HepG2 (cell line): ENCODE measurements around the gene AZI2. TPM values are rescaled to one million over a fixed set of nuclear protein-coding genes. Genes with fewer than 3 reads are reported as not detected.

Experiments
- ATAC-seq: fragments of 200-7000 bp; cut with Tn5 transposase; 3 replicates; pipeline ENCODE4 v1.9.1; 2020; ENCODE audit warnings: mild to moderate bottlenecking, moderate library complexity
- Bru-seq: library from RNA; stranded (reverse); fragments of 400-500 nt; gene quantifications from one replicate; lab custom pipeline; 2021; lab: Mats Ljungman, UMichigan
- BruChase-seq, 2 experiments: library from RNA; stranded (reverse); fragments of 400-500 nt; gene quantifications; one replicate each; lab custom pipeline; 2021; lab: Mats Ljungman, UMichigan
- BruUV-seq: library from RNA; stranded (reverse); fragments of 400-500 nt; replicated peaks from 2 replicates; lab custom pipeline; 2021; lab: Mats Ljungman, UMichigan
- CTCF ChIA-PET: fragments of 300-600 bp; formaldehyde crosslinking; extraction: SDS; loops from one replicate; lab custom pipeline; 2021; ENCODE audit warnings: low total read pairs, inconsistent platforms, low intra/inter-chr PET ratio; lab: Yijun Ruan, JAX
- POLR2A ChIA-PET: fragments of 350-600 bp; sonication (Branson Sonifier 250); formaldehyde crosslinking; loops from one replicate; lab custom pipeline; 2020; ENCODE audit warnings: antibody characterized with exemption, inconsistent platforms; lab: Yijun Ruan, JAX
- DNase-seq: peaks from one replicate; pipeline ENCODE4 v3.0.0-alpha.2; 2015; ENCODE audit warnings: low spot score
- FAIRE-seq: peaks from 3 replicates; lab custom pipeline; 2011; peaks lifted over from hg19 to GRCh38; lab: Jason Lieb, UNC
- H2AFZ ChIP-seq: one replicate; pipeline ENCODE4 v1.6.1; 2011; ENCODE audit warnings: low read length, inconsistent platforms
- H3K27ac ChIP-seq: fragments of 300-600 bp; 3 replicates; pipeline ENCODE4 v1.8.0; 2011; ENCODE audit warnings: mixed run types, mild to moderate bottlenecking, mixed read lengths, low read length, inconsistent platforms; ENCODE audit not compliant: insufficient read depth; ENCODE audit errors: extremely low read length
- H3K27me3 ChIP-seq, 2 experiments: fragments of 200-600 bp in 1 of 2; 2 replicates in 1 of 2; 3 replicates in 1 of 2; pipeline versions ENCODE4 v1.6.0 to v1.8.0; 2011; ENCODE audit warnings: low read length in 2 of 2, mild to moderate bottlenecking in 2 of 2, moderate library complexity in 2 of 2, inconsistent platforms in 1 of 2; ENCODE audit not compliant: insufficient read depth in 2 of 2, control insufficient read depth in 1 of 2
- H3K36me3 ChIP-seq, 2 experiments: fragments of 200-600 bp in 1 of 2; replicated peaks in 1 of 2; 2 replicates in 1 of 2; 3 replicates in 1 of 2; pipeline versions ENCODE4 v1.5.1 to v1.8.0; 2011; ENCODE audit warnings: low read length in 2 of 2, inconsistent platforms in 1 of 2; ENCODE audit not compliant: insufficient read depth in 2 of 2, control insufficient read depth in 1 of 2
- H3K4me1 ChIP-seq: 2 replicates; pipeline ENCODE4 v1.5.1; 2012; ENCODE audit warnings: low read length, inconsistent platforms; ENCODE audit not compliant: insufficient read depth
- H3K4me2 ChIP-seq: 2 replicates; pipeline ENCODE4 v1.6.0; 2011; ENCODE audit warnings: low read depth, low read length, inconsistent platforms
- H3K4me3 ChIP-seq, 3 experiments: fragments of 200-600 bp in 1 of 3; sonication (generic), shearing (Covaris generic) in 1 of 3; replicated peaks in 1 of 3; 2 replicates each; pipeline ENCODE4 v1.5.1; 2011 to 2016; ENCODE audit warnings: low read length in 3 of 3, inconsistent platforms in 2 of 3, low read depth in 2 of 3, mild to moderate bottlenecking in 2 of 3, control low read depth in 1 of 3, mixed read lengths in 1 of 3; ENCODE audit not compliant: insufficient read depth in 1 of 3
- H3K79me2 ChIP-seq: one replicate; pipeline ENCODE4 v1.6.1; 2011; ENCODE audit warnings: low read length, inconsistent platforms; ENCODE audit not compliant: insufficient read depth
- H3K9ac ChIP-seq: 2 replicates; pipeline ENCODE4 v1.6.0; 2011; ENCODE audit warnings: mild to moderate bottlenecking, low read depth, low read length, inconsistent platforms; ENCODE audit not compliant: insufficient read depth
- H3K9me3 ChIP-seq: 2 replicates; pipeline ENCODE4 v1.5.1; 2012; ENCODE audit warnings: mild to moderate bottlenecking, low read length
- H4K20me1 ChIP-seq: 2 replicates; pipeline ENCODE4 v1.6.0; 2011; ENCODE audit warnings: inconsistent platforms, mild to moderate bottlenecking, low read length, moderate library complexity; ENCODE audit not compliant: insufficient read depth
- ARID2 ChIP-seq: sonication (generic); formaldehyde crosslinking; IDR thresholded peaks from 2 replicates; pipeline ENCODE4 v1.8.1; 2022; ENCODE audit warnings: mild to moderate bottlenecking, missing genetic modification reagents, borderline replicate concordance
- ATF4 ChIP-seq, 2 experiments: fragments of 450-650 bp in 1 of 2; sonication (generic) in 1 of 2; formaldehyde crosslinking; IDR thresholded peaks; 2 replicates each; pipeline versions ENCODE4 v1.5.0 to v1.8.0; 2020 to 2022; ENCODE audit warnings: mild to moderate bottlenecking in 1 of 2, missing genetic modification reagents in 1 of 2
- DMTF1 ChIP-seq: sonication (generic); formaldehyde crosslinking; IDR thresholded peaks from 2 replicates; pipeline ENCODE4 v1.4.0; 2020; ENCODE audit warnings: mild to moderate bottlenecking, missing genetic modification reagents
- NR2F2 ChIP-seq: IDR thresholded peaks from 2 replicates; pipeline ENCODE4 v1.6.1; 2012; ENCODE audit warnings: low read depth, inconsistent platforms, borderline replicate concordance
- ZNF121 ChIP-seq: sonication (generic); formaldehyde crosslinking; IDR thresholded peaks from 2 replicates; pipeline ENCODE4 v1.5.0; 2020; ENCODE audit warnings: mild to moderate bottlenecking, missing genetic modification reagents
- ZNF253 ChIP-seq: sonication (generic); formaldehyde crosslinking; IDR thresholded peaks from 2 replicates; pipeline ENCODE4 v1.8.0; 2022; ENCODE audit warnings: mild to moderate bottlenecking, missing genetic modification reagents, borderline replicate concordance
- ZNF260 ChIP-seq: sonication (generic); formaldehyde crosslinking; IDR thresholded peaks from 2 replicates; pipeline ENCODE4 v1.4.0; 2020; ENCODE audit warnings: missing genetic modification reagents, low read depth, mild to moderate bottlenecking, borderline replicate concordance
- ZNF616 ChIP-seq: sonication (generic); formaldehyde crosslinking; IDR thresholded peaks from 2 replicates; pipeline ENCODE4 v1.5.0; 2020; ENCODE audit warnings: low read depth, mild to moderate bottlenecking, missing genetic modification reagents
- WGBS: methylation state at CpG from one replicate; pipeline ENCODE4 v1.1.6; 2017; ENCODE audit warnings: low lambda C conversion rate; 5-methylcytosine and 5-hydroxymethylcytosine counted together
- in situ Hi-C: cut with HindIII; loops from 2 replicates; pipeline ENCODE4 v1.10.0; 2017; ENCODE audit warnings: low pct_unique_long_range_greater_than_20kb; ENCODE audit not compliant: extremely low pct_ligation_motif_present
- intact Hi-C: fragments of 100-400 bp; cut with micrococcal nuclease; formaldehyde crosslinking; loops from one replicate; pipeline ENCODE4 v1.10.0; 2022; ENCODE audit not compliant: unreplicated experiment
- long read RNA-seq, 2 experiments: library from RNA in 1 of 2; library from polyadenylated mRNA in 1 of 2; stranded (forward) in 1 of 2; unstranded in 1 of 2; transcript quantifications; one replicate each; pipeline ENCODE4 v2.0.0, GENCODE V29; 2019 to 2022
- polyA minus RNA-seq, 3 experiments: library from RNA; depleted of rRNA, polyadenylated mRNA; stranded (reverse); fragments of >200 nt; gene quantifications; 2 replicates each; pipeline ENCODE4 v1.2.3, GENCODE V29; 2011; ENCODE audit warnings: low replicate concordance in 1 of 3
- polyA plus RNA-seq, 8 experiments: library from polyadenylated mRNA; depleted of rRNA in 3 of 8; stranded (reverse) in 7 of 8; unstranded in 1 of 8; fragments of >200 nt; fragmentation: Illumina TruSeq in 4 of 8; extraction: Trizol in 4 of 8; gene quantifications; 2 replicates each; pipeline versions ENCODE4 v1.2.1 to v1.2.3, GENCODE V29; 2011 to 2016; ENCODE audit warnings: low read depth in 4 of 8, missing spikeins in 1 of 8, mixed read lengths in 1 of 8; ENCODE audit not compliant: insufficient read depth in 1 of 8
- total RNA-seq, 5 experiments: library from RNA; depleted of rRNA; stranded (reverse); fragments of >200 nt; fragmentation: Illumina TruSeq; extraction: Trizol; gene quantifications; 2 replicates each; pipeline ENCODE4 v1.2.3, GENCODE V29; 2016; ENCODE audit warnings: low read depth in 1 of 5

AZI2 gene, protein sequence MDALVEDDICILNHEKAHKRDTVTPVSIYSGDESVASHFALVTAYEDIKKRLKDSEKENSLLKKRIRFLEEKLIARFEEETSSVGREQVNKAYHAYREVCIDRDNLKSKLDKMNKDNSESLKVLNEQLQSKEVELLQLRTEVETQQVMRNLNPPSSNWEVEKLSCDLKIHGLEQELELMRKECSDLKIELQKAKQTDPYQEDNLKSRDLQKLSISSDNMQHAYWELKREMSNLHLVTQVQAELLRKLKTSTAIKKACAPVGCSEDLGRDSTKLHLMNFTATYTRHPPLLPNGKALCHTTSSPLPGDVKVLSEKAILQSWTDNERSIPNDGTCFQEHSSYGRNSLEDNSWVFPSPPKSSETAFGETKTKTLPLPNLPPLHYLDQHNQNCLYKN
- total RNA-seq (2016; rRNA removed; fragmentation: Illumina TruSeq; extraction: Trizol) (43.7 and 48.4 TPM in 2 replicates), polyA plus RNA-seq (2011; rRNA removed) (38.2 and 49.8 TPM in 2 replicates), polyA minus RNA-seq (2011; rRNA and poly(A)+ RNA removed; ENCODE audit: low replicate concordance) (9.4 and 12.6 TPM in 2 replicates), Bru-seq, nascent RNA (percentile 85 among the genes with signal in this experiment), BruChase-seq, experiment 1, labeled RNA remaining after a 6-hour chase (percentile 80 among the genes with signal in this experiment), BruChase-seq, experiment 2, labeled RNA remaining after a 2-hour chase (percentile 77 among the genes with signal in this experiment)
- 20.5 and 21.3 TPM in 2 replicates for total RNA-seq (2016; cell fraction: cytosol; rRNA removed; fragmentation: Illumina TruSeq; extraction: Trizol; ENCODE audit: low read depth)
- 44.0 and 46.7 TPM in 2 replicates for total RNA-seq (2016; cell fraction: insoluble cytoplasmic fraction; rRNA removed; fragmentation: Illumina TruSeq; extraction: Trizol)
- total RNA-seq (2016; cell fraction: membrane; rRNA removed; fragmentation: Illumina TruSeq; extraction: Trizol): 52.1 and 54.6 TPM in 2 replicates
- total RNA-seq (2016; cell fraction: nucleus; rRNA removed; fragmentation: Illumina TruSeq; extraction: Trizol): 36.4 and 39.6 TPM in 2 replicates
- polyA plus RNA-seq (2011; cell fraction: cytosol; rRNA removed): 22.8 and 24.7 TPM in 2 replicates
- polyA plus RNA-seq (2011; cell fraction: nucleus; rRNA removed): 38.0 and 42.2 TPM in 2 replicates
- polyA plus RNA-seq (2012): 45.5 and 51.6 TPM in 2 replicates
- 23.5 and 30.9 TPM in 2 replicates for polyA plus RNA-seq (2016; cell fraction: cytosol; fragmentation: Illumina TruSeq; extraction: Trizol; ENCODE audit: low read depth)
- 59.9 and 65.2 TPM in 2 replicates for polyA plus RNA-seq (2016; cell fraction: insoluble cytoplasmic fraction; fragmentation: Illumina TruSeq; extraction: Trizol; ENCODE audit: low read depth)
- 52.0 and 57.2 TPM in 2 replicates for polyA plus RNA-seq (2016; cell fraction: membrane; fragmentation: Illumina TruSeq; extraction: Trizol; ENCODE audit: low read depth)
- 46.5 and 51.3 TPM in 2 replicates for polyA plus RNA-seq (2016; cell fraction: nucleus; fragmentation: Illumina TruSeq; extraction: Trizol; ENCODE audit: insufficient read depth, low read depth)
- polyA minus RNA-seq (2011; cell fraction: cytosol; rRNA and poly(A)+ RNA removed): 26.1 and 30.8 TPM in 2 replicates
- 90.8 and 117 TPM in 2 replicates for polyA minus RNA-seq (2011; cell fraction: nucleus; rRNA and poly(A)+ RNA removed)
- long read RNA-seq, experiment 1, full-length matches to known transcripts: 40 of 45 reads
- long read RNA-seq, experiment 1, partial matches to known transcripts: 3 of 45 reads
- long read RNA-seq, experiment 1, other reads (novel, unspliced or antisense): 2 of 45 reads
- long read RNA-seq, experiment 2, full-length matches to known transcripts: 29 of 57 reads
- long read RNA-seq, experiment 2, partial matches to known transcripts: 4 of 57 reads
- long read RNA-seq, experiment 2, other reads (novel, unspliced or antisense): 24 of 57 reads

- H2AFZ ChIP-seq: peak within 1 kb of the TSS; percentile 93
- H3K9me3 ChIP-seq: no peaks in the 10 kb centered on the region
- FAIRE-seq (peak; percentile 68), ATAC-seq (peak; percentile 91), DNase-seq (peak; percentile 89)
- intact Hi-C loops (loop anchor here (5.0 to 10.0 kb wide), 3 partner anchors 107 to 987 kb away; partner anchors contain the start of gene CMC1), in situ Hi-C loops (no loop called here)
- peak within 1 kb of the TSS; percentile 86 for H3K9ac ChIP-seq
- peak within 1 kb of the TSS; percentile 76 to 94 (median 93) for H3K4me3 ChIP-seq
- H3K79me2 ChIP-seq: peaks cover 49% of the 10 kb centered on the region
- CTCF ChIA-PET: no interaction called here
- peaks cover 36% of the 10 kb centered on the region for H3K4me1 ChIP-seq
- no peaks in the 10 kb centered on the region for H3K27me3 ChIP-seq
- peak within 1 kb of the TSS; percentile 76 for H3K4me2 ChIP-seq
- 1% methylated on average over 43 of the region's 83 CpGs for WGBS
- H3K27ac ChIP-seq: peak within 1 kb of the TSS; percentile 96
- BruUV-seq: no TSS peak
- H3K36me3 ChIP-seq: no peaks in the 10 kb centered on the region
- H4K20me1 ChIP-seq: no peaks in the 10 kb centered on the region; the same call in 1 of the 2 replicates
- POLR2A ChIA-PET: interaction anchor here (0.7 to 1.9 kb wide), 13 partner anchors 9 to 864 kb away, joined by 3 to 15 read pairs (median 5); partner anchors contain the start of genes CMC1, EOMES and SLC4A7
- TF ChIP-seq ZNF260 (CRISPR knock-in tag) (0 out of 2 replicates have a peak, but pooled peaks have one; percentile 47), ATF4 (CRISPR knock-in tag; IDR thresholded peaks at IDR 0.05) (peak in 1 of 2 experiments; percentile 48; a peak in 1 of 4 replicates), NR2F2 (peak; percentile 58; the same call in 1 of the 2 replicates), ZNF253 (CRISPR knock-in tag) (no peak; the same call in 1 of the 2 replicates), ZNF121 (CRISPR knock-in tag) (peak; percentile 22; the same call in 1 of the 2 replicates), DMTF1 (peak; percentile 32; the same call in 1 of the 2 replicates), ZNF616 (CRISPR knock-in tag) (peak; percentile 24; the same call in 1 of the 2 replicates), ARID2 (peak; percentile 18; the same call in 1 of the 2 replicates)
Measured at GRCh38 chr3:28348629-28349468, at the start of gene AZI2, which contains the start of gene ZCWPW2. TSS of gene AZI2 (minus strand) at chr3:28348824. CDS start at chr3:28340617, 8,207 bp downstream. TSS of gene ZCWPW2 (plus strand) at chr3:28348721. CDS start at chr3:28413069, 64,348 bp downstream.
